Fibroblast of peridontal ligament (primary cell): ENCODE data around the gene NEDD4.

Experiments used
- DNase-seq: peaks from one replicate; pipeline ENCODE4 v3.0.0-alpha.2; 2010; ENCODE audit errors: extremely low read depth

The NEDD4 gene

GRCh38 chr15:55784286-55784685, 209.1 kb downstream of the NEDD4 start:
- no peak for DNase-seq

GRCh38 chr15:55782901-55783300, 210.5 kb downstream of the NEDD4 start:
- no peak for DNase-seq

- DNase-seq = no peak
These were observed 213.1 kb downstream of the NEDD4 start for GRCh38 chr15:55780292-55780691.

GRCh38 chr15:55778932-55779331, 214.5 kb downstream of the NEDD4 start:
- DNase-seq = no peak
